T47D (cell line): ENCODE results near the gene RRP1B.
"Not testable (repeated sequence)": the region's sequence is repeated elsewhere in the genome, so short reads cannot be mapped to it uniquely, and the experiment has no call there.

ENCODE experiments used
- DNase-seq, 2 experiments: peaks; one replicate each; pipeline versions ENCODE4 v3.0.0 to v3.0.0-alpha.2; 2011 to 2012; ENCODE audit warnings: low read depth in 1 of 2, low spot score in 1 of 2
- JUND ChIP-seq: IDR thresholded peaks from 2 replicates; pipeline ENCODE4 v1.6.1; 2012; ENCODE audit warnings: low read depth
- in situ Hi-C: cut with HindIII; loops from 2 replicates; pipeline ENCODE4 v1.10.0; 2016; ENCODE audit warnings: low sequenced_read_pairs, low pct_unique_long_range_greater_than_20kb

Gene RRP1B, protein sequence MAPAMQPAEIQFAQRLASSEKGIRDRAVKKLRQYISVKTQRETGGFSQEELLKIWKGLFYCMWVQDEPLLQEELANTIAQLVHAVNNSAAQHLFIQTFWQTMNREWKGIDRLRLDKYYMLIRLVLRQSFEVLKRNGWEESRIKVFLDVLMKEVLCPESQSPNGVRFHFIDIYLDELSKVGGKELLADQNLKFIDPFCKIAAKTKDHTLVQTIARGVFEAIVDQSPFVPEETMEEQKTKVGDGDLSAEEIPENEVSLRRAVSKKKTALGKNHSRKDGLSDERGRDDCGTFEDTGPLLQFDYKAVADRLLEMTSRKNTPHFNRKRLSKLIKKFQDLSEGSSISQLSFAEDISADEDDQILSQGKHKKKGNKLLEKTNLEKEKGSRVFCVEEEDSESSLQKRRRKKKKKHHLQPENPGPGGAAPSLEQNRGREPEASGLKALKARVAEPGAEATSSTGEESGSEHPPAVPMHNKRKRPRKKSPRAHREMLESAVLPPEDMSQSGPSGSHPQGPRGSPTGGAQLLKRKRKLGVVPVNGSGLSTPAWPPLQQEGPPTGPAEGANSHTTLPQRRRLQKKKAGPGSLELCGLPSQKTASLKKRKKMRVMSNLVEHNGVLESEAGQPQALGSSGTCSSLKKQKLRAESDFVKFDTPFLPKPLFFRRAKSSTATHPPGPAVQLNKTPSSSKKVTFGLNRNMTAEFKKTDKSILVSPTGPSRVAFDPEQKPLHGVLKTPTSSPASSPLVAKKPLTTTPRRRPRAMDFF

DNA sequence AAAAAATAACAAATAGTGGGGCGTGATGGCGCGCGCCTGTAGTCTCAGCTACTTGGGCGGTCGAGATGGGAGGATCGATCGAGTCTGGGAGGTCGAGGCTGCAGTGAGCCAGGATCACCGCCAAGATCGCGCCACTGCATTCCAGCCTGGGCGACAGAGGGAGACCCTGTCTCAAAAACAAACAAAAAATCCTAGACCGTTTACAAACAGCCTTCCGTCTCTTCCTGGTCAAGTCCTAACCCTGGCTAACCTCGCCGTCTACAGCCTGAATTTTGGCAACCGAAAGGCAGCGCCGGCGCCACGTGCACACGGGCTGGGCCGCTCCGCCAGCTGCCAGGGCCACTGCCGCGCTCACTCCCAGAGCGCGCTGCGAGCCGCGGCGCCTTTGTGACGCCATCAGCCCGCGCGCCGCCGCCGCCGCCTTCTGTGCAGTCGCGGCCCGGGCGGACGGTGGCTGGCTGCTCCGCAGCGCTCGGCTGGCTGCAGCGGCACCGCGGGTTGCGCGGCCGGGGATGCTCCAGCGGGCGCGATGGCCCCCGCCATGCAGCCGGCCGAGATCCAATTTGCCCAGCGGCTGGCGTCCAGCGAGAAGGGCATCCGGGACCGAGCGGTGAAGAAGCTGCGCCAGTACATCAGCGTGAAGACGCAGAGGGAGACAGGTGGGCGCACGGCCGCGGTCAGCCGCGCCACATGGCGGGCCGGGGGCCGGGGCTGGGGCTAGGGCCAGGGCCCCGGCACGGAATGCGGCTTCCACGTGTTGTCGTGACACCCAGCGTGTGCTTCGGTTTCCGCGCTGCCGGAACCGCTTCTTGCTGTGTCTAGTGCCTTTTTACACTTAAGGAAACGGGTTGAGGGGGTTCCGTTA lies at the start of gene RRP1B, which contains the start of gene HSF2BP:
Gene RRP1B, plus strand, starts transcription at position 425 of the 865 bp plus-strand sequence. Its CDS starts 105 bp downstream, at position 530.
Gene HSF2BP, minus strand, starts transcription at position 353 of the 865 bp plus-strand sequence. CDS start 1,392 bp downstream, outside the sequence.
- peak; percentile 88 to 90 for DNase-seq
- in situ Hi-C loops: no loop called here
- no peak for TF ChIP-seq JUND

DNA sequence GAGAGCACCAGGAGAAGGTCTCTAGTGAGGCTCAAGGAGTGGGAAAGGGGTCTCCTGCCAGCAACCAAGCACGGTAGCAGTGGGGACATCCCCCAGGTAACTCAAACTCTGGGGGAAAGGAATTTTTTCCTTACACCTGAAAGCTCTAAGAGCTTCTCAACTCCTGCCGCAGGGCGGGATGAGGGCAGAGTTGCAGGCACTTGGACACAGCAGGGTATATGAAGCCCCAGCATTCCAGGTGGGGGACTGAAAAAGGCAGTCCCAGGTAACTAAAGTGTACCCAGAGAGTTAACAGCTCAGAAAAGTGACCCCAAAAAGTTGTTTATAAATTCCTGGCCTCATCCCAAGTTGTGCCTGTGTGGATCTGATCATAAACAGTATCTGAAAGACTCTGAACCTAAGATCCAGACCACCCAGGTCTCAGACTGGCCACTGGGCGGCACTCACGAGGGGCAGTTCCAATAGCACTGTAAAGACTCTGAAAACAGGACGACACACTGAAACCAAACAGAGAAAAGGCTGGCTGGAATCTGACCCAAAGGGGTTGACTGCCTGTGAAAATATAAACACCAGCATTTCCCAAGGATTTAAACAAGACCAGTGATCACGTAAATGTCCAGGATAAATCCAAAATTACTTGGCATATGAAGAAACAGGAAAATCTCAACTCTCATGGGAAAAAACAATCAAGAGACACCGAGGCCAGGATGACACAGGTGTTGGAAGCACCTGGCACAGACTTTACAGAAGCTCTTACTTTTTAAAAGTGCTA lies 47.6 kb upstream of the RRP1B start:
- in situ Hi-C loops: no loop called here
- peak; percentile 31 to 74 for DNase-seq
- TF ChIP-seq JUND: no peak

DNA sequence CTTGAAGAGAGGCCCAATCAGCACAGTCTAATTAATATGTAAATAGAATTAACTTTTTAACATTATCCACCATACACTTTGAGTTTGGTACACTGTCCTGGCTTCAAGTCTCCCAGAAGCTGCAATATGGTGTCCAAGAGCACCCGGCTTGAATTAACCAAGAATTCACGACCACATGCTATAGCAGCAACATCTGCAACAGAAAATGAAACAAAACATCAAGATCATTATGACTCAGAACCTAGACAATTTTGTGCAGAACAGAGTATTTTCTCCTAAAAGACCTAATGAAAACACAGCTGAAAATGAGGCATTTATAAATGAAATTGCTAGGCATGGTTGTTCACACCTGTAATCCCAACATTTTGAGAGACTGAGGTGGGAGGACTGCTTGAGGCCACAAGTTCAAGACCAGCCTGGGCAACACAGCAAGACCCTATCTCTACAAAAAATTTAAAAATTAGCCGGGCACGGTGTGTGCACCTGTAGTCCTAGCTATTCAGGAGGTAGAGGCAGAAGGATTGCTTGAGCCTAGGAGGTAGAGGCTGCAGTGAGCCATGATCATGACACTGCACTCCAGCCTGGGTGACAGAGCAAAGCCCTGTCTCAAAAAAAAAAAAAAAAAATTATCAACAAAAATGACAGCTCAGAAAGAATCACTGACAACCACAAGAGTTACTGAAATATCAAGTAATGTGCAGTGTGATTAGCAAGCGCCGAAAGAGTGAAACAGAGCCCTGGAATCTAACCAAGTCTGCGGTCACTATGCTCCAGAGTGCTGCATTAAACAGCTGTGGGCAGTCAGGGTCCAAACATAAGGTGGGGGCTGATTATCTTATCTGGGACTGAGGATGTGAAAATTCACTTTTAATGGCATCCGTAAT lies 45.4 kb upstream of the RRP1B start:
- no peak for DNase-seq
- in situ Hi-C loops: no loop called here

DNA sequence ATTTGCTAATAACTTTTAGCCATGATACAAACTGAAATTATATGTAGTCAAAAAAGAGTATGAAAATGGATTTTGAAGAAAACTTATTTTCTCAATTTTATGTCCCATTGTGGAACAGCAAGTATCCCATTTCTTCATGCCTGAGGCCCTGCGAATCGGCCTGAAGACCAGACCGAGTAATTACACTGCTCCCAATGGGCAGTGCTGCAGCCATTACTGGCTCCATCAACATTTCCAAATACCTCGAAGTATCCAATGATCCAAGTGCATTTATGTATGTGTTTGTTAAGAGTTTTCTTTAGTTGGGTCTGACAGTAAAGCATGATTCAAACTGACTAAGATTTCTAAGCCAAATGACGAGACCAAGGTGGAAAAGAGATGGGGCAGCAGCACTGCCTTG lies 44.5 kb upstream of the RRP1B start:
- in situ Hi-C loops: no loop called here
- no peak for TF ChIP-seq JUND
- no peak for DNase-seq

More for the DNA sequence above, 45.4 kb upstream of the RRP1B start:
- no peak for TF ChIP-seq JUND

DNA sequence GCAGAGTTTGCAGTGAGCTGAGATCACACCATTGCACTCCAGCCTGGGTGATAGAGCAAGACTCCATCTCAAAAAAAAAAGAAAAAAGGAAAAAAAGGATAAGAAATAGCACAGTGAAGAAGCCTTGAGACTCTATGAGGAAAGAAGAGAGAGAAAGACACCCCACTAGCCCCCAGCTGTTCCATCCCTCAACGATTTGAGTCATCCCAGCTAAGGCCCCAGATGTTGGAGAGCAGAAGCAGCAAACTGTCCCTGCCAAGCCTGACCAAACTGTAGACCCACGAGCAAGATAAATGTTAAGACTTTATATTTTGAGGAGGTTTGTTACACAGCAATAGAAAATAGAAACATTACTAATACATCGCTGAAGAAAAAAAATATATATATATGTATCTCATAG lies 42.5 kb upstream of the RRP1B start:
- in situ Hi-C loops, DNase-seq: not testable (repeated sequence)

DNA sequence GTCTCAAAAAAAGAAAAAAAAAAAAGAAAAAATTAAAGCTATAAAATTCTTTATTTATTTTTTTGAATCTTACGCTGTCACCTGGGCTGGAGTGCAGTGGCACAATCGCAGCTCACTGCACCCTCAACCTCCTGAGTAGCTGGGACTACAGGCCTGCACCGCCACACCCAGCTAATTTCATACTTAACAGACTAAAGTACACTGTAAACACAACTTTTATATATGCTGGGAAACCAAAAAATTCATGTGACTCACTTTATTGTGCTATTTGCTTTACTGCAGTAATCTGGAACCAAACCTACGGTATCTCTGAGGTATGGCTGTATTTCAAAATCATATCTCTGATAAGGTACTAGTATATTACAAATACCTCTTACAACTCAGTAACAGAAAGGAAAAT lies 40.4 kb upstream of the RRP1B start:
- no peak for TF ChIP-seq JUND
- no peak for DNase-seq
- in situ Hi-C loops: no loop called here

DNA sequence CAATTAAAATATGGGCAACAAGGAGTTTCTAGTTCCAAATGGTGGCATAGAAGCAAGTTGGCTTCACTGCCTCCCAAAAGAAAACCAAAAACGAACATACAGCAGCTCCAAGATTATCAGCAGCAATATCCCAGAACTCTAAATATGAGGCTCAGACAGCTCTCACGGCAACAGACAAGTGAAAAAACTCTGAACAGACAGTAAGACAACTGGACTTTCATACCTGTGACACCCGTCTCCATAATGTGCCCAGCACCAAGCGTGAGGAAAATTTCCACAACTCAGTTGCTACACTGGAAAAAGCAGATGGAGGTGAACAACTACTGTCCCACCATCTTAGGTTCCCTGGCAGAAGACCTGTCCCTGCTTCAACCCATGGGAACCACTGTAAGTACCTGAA lies 40.0 kb upstream of the RRP1B start:
- in situ Hi-C loops: no loop called here
- DNase-seq: no peak
- no peak for TF ChIP-seq JUND

DNA sequence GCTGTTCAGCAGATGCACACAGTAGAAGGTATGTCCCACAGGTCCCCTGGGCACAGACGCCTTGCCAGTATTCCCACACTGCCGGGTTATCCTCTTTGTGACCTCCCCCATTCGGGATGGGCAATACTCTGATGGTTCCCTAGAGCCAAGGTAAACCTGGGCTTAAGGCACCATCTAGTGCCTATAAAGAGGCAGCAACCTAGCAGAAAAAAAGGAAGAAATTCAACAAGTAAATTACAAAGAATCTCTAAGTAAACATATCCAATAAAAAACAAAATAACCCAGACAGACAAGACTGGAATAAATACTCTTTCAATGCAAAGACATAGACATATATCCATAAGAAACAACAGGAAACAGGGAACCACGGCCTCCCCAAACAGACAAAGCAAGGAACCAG lies 39.5 kb upstream of the RRP1B start:
- TF ChIP-seq JUND: no peak
- DNase-seq: peak in 1 of 2 experiments; percentile 53
- in situ Hi-C loops: no loop called here

DNA sequence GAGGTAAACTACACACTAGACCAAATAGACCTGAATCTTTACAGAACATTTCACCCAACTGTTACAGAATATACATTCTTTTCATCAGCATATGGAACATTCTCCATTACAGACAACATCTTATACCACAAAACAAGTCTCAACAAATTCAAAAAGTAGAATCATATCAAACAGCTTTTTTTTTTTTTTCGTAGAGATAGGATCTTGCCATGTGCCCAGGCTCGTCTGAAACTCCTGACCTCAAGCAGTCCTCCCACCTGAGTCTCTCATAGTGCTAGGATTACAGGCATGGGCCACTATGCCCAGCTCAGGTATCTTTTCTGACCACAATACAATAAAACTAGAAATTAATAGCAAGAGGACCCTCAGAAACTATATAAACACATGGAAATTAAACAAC lies 36.6 kb upstream of the RRP1B start:
- no peak for DNase-seq
- TF ChIP-seq JUND: no peak
- in situ Hi-C loops: no loop called here

DNA sequence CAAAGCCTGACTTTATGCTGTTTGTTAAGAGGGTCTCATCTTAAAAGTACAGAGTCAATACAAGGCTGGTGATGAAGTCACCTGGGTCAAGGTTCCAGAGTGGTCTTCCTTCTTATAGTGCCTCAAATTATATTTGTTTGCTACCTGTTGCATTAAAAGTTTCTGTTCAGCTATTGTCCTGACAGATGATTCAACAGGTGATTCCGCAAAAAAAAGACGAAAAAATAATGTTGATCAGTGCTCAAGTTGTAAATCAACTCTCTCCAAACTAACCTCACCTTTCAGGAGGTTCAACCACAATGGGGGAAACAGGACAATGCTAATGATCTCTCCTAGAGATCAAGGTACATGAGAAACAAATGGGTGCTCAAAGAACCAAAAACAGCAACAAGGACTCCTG lies 35.8 kb upstream of the RRP1B start:
- TF ChIP-seq JUND: no peak
- no peak for DNase-seq
- in situ Hi-C loops: no loop called here

DNA sequence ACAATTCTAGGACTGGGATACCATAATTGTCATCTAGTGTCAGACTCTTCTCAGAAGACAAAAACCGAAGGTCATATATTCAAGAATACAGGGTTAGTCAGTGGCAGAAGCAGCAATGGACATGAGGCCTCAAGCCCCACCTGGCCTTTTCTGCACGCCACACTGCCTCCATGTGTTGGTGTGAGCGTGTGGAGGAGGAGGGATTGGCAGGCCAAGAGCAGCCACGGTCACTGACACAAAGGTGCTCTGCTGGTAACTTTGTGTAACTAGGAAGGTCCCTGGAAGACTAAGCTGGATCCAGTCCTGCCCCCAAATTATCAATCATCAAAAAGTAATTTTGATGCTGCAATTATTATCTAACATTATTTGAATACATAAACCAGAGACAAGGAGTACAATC lies 35.0 kb upstream of the RRP1B start:
- in situ Hi-C loops: no loop called here
- no peak for TF ChIP-seq JUND

More for the DNA sequence above, 35.0 kb upstream of the RRP1B start:
- DNase-seq: no peak
